WTC11 (cell line): ENCODE results near the gene SRSF2.

Source experiments
- CREM ChIP-seq: sonication (generic); formaldehyde crosslinking; IDR thresholded peaks from 2 replicates; pipeline ENCODE4 v1.8.1; 2022; ENCODE audit warnings: mild to moderate bottlenecking, missing genetic modification reagents, moderate library complexity
- CTCF ChIP-seq: fragments of 200-600 bp; IDR thresholded peaks from 2 replicates; pipeline ENCODE4 v1.8.0; 2022; ENCODE audit warnings: antibody characterized with exemption
- NFYB ChIP-seq: sonication (generic); formaldehyde crosslinking; conservative IDR thresholded peaks from 2 replicates; pipeline ENCODE4 v1.8.0; 2022; ENCODE audit warnings: low read depth, missing genetic modification reagents
- RELA ChIP-seq: sonication (generic); formaldehyde crosslinking; IDR thresholded peaks from 2 replicates; pipeline ENCODE4 v1.8.1; 2022; ENCODE audit warnings: missing genetic modification reagents, mild to moderate bottlenecking, borderline replicate concordance
- TEAD4 ChIP-seq: sonication (generic); formaldehyde crosslinking; IDR thresholded peaks from 2 replicates; pipeline ENCODE4 v1.8.0; 2022; ENCODE audit warnings: mild to moderate bottlenecking, missing genetic modification reagents

GRCh38 chr17:76684756-76685155, 52.4 kb downstream of the SRSF2 start:
- TF ChIP-seq CTCF (no peak), RELA (CRISPR knock-in tag) (no peak), CREM (CRISPR knock-in tag) (no peak), NFYB (CRISPR knock-in tag) (no peak), TEAD4 (CRISPR knock-in tag) (no peak)
